ENCODE data around the gene RNF144A.

RNF144A gene

GRCh38 chr2:6958616-6959235 lies 41.5 kb downstream of the RNF144A start:
- no peak for DNase-seq (ENCODE audit: low read depth)
- TF ChIP-seq, protein P1, sequence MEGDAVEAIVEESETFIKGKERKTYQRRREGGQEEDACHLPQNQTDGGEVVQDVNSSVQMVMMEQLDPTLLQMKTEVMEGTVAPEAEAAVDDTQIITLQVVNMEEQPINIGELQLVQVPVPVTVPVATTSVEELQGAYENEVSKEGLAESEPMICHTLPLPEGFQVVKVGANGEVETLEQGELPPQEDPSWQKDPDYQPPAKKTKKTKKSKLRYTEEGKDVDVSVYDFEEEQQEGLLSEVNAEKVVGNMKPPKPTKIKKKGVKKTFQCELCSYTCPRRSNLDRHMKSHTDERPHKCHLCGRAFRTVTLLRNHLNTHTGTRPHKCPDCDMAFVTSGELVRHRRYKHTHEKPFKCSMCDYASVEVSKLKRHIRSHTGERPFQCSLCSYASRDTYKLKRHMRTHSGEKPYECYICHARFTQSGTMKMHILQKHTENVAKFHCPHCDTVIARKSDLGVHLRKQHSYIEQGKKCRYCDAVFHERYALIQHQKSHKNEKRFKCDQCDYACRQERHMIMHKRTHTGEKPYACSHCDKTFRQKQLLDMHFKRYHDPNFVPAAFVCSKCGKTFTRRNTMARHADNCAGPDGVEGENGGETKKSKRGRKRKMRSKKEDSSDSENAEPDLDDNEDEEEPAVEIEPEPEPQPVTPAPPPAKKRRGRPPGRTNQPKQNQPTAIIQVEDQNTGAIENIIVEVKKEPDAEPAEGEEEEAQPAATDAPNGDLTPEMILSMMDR (IDR thresholded peaks at IDR 0.05; ENCODE audit: insufficient read depth, low read depth, low read length, missing control alignments) = no peak
- no peak overlapping the region for H3K4me3 ChIP-seq (ENCODE audit: low read length)

DNA sequence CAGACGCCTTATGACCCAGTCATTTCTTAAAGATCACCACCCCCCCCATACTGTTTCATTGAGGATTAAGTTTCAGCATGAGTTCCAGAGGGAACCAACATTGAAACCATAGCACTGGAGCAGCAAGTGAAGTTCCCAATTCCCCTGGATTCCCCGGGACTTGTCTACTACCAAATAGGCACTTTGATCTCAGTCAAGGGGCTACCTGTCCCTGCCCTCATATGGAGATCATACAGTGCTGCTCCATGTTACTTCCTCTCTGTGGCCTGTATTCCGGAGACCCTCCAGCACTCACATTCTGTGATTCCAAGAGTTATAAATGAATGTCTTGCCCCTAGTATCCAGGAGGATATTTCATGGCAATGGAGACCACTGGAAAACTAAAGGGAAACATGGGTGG lies 42.5 kb downstream of the RNF144A start:
- H3K4me3 ChIP-seq (ENCODE audit: low read length) = no peak overlapping the region
- TF ChIP-seq, protein P1 (IDR thresholded peaks at IDR 0.05; ENCODE audit: insufficient read depth, low read depth, low read length, missing control alignments) = no peak
- no peak for DNase-seq (ENCODE audit: low read depth)

DNA sequence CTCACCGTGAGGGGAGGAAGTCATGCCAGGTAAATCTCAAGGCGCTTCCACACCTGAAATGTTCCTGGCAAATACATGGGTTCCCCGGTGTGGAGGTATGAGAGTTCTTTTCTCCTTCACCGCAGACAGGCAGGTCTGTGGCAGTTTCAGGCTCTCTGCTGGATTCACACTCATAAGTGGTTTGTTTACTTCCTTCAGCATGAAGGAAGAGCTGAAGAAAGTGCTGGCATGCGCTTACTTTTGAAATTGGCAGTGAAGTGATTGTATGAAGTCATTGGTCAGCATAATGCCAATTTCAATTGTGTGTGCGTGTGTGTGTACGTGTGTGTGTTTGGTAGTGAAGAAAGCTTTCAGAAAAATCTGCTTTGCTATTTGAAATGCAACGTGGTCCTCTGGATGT lies 43.4 kb downstream of the RNF144A start:
- TF ChIP-seq, protein P1 (IDR thresholded peaks at IDR 0.05; ENCODE audit: insufficient read depth, low read depth, low read length, missing control alignments) = no peak
- DNase-seq (ENCODE audit: low read depth) = no peak
- no peak overlapping the region for H3K4me3 ChIP-seq (ENCODE audit: low read length)

DNA sequence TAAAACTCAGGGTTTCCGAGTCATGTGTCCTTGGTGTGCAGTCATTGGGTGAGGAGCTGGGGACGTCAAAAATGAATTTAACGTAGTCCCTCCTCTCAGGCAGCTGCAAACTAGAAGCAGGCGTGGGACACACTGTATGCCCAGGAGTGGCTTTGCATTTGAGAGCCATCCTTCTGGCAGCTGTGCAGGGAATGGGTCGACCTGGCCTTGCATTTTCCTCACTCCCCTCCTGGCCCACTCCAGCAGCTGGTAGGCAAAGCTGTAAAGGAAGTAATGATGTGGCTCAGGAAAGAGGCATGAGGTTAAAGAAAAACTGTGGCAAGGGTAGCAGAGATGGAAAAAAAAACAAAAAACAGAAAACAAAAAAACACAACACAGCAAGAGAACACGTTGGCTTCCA lies 46.5 kb downstream of the RNF144A start:
- TF ChIP-seq, protein P1 (IDR thresholded peaks at IDR 0.05; ENCODE audit: insufficient read depth, low read depth, low read length, missing control alignments) = no peak
- no peak for DNase-seq (ENCODE audit: low read depth)

GRCh38 chr2:6965071-6965795 lies 48.0 kb downstream of the RNF144A start:
- TF ChIP-seq, protein P1 (IDR thresholded peaks at IDR 0.05; ENCODE audit: insufficient read depth, low read depth, low read length, missing control alignments) = no peak
- DNase-seq (ENCODE audit: low read depth) = no peak
- H3K4me3 ChIP-seq (ENCODE audit: low read length) = no peak overlapping the region

More for the DNA sequence above, 46.5 kb downstream of the RNF144A start:
- H3K4me3 ChIP-seq (ENCODE audit: low read length) = no peak overlapping the region

- no peak overlapping the region for H3K4me3 ChIP-seq (ENCODE audit: low read length)
- no peak for DNase-seq (ENCODE audit: low read depth)
- TF ChIP-seq, protein P1 (IDR thresholded peaks at IDR 0.05; ENCODE audit: insufficient read depth, low read depth, low read length, missing control alignments) = no peak
These were observed 49.3 kb downstream of the RNF144A start for GRCh38 chr2:6966446-6966940.
